Glutamatergic neuron (in vitro differentiated cells): ENCODE measurements around the gene KIRREL3. TPM values are rescaled to one million over a fixed set of nuclear protein-coding genes. Genes with fewer than 3 reads are reported as not detected.

Experiments
- DNase-seq: peaks from one replicate; pipeline ENCODE4 v3.0.0; 2022
- H3K27ac Mint-ChIP-seq: one replicate; pipeline ENCODE4 v1.8.0; 2020; ENCODE audit warnings: mild to moderate bottlenecking, mixed read lengths, inconsistent platforms; ENCODE audit not compliant: unreplicated experiment
- H3K27me3 Mint-ChIP-seq: one replicate; pipeline ENCODE4 v1.8.0; 2020; ENCODE audit warnings: mild to moderate bottlenecking, moderate library complexity, mixed read lengths, inconsistent platforms; ENCODE audit not compliant: unreplicated experiment
- H3K36me3 Mint-ChIP-seq: one replicate; pipeline ENCODE4 v1.8.0; 2020; ENCODE audit warnings: mild to moderate bottlenecking, mixed read lengths, inconsistent platforms; ENCODE audit not compliant: unreplicated experiment
- H3K4me1 Mint-ChIP-seq: one replicate; pipeline ENCODE4 v1.8.0; 2020; ENCODE audit warnings: mild to moderate bottlenecking, low read depth, mixed read lengths, inconsistent platforms; ENCODE audit not compliant: unreplicated experiment
- H3K4me3 Mint-ChIP-seq: one replicate; pipeline ENCODE4 v1.8.0; 2020; ENCODE audit warnings: mild to moderate bottlenecking, mixed read lengths, inconsistent platforms; ENCODE audit not compliant: unreplicated experiment
- H3K9me3 Mint-ChIP-seq: one replicate; pipeline ENCODE4 v1.8.0; 2020; ENCODE audit warnings: mild to moderate bottlenecking, moderate library complexity, mixed read lengths, inconsistent platforms; ENCODE audit not compliant: unreplicated experiment
- total RNA-seq: library from RNA; stranded (reverse); fragmentation: NEBNext Ultra II Directional; extraction: Animal tissue kit (Norgen Biotek cat#: 25700); gene quantifications from one replicate; pipeline ENCODE4 v1.2.1, GENCODE V29; 2021; ENCODE audit not compliant: unreplicated experiment
- TF ChIP-seq, protein P1 (sequence below): fragments of 200-600 bp; sonication (generic); IDR thresholded peaks from one replicate; pipeline ENCODE4 v1.5.0; 2021; ENCODE audit not compliant: partially characterized antibody, unreplicated experiment

The KIRREL3 gene
- total RNA-seq, 1 donor from 2014 or later: 25.3 TPM

DNA sequence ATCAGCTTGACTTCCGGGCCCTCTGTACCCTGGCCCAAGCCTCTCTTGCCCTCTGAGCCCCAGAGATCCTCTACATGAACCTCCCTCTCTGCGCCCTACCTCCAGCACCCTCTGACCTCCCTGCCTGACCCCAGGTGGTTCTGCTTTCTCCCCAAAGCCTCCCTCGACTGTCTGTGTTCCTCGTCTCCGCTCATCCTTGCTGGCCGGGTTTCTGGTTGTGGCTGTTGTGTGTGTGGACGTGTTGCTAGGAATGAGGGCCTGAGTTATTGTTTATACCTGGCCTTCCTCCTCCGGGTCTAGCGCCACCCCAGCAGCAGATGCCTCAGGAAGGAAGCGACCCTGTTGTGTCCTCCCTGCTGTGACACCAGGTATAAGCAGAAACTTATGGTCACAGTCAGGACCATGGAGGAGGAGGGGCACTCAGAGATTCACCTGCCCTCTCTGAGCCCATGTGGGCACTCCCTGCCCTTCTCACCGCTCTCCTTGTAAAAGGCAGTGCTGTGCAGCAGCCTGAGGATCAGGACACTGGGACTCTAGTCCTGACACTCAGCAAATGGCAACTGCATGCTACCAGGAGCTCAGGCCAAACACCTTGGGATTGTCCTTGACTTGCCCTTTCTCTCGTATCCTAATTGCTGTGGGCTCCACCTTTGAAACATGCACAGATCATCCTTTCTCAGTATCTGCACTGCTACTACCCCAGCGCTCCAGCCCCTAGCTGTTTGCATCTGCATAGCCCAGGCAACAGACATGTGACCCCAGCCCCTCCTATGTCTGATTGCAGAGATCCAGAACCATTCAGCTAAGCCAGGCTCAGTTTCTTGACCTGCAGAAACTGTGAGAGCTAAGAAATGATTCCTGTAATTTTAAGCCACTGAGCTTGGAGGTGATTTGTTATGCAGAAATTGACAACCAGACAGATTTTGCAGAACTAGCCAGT, 505.0 kb downstream of the KIRREL3 start:
- Mint-ChIP-seq H3K27ac (peak overlapping the region; percentile 54), H3K36me3 (no peaks in the 10 kb centered on the region), H3K4me3 (no peak overlapping the region), H3K9me3 (peaks cover 3% of the 10 kb centered on the region), H3K27me3 (peaks cover 5% of the 10 kb centered on the region), H3K4me1 (peaks cover 25% of the 10 kb centered on the region)
- TF ChIP-seq, protein P1, sequence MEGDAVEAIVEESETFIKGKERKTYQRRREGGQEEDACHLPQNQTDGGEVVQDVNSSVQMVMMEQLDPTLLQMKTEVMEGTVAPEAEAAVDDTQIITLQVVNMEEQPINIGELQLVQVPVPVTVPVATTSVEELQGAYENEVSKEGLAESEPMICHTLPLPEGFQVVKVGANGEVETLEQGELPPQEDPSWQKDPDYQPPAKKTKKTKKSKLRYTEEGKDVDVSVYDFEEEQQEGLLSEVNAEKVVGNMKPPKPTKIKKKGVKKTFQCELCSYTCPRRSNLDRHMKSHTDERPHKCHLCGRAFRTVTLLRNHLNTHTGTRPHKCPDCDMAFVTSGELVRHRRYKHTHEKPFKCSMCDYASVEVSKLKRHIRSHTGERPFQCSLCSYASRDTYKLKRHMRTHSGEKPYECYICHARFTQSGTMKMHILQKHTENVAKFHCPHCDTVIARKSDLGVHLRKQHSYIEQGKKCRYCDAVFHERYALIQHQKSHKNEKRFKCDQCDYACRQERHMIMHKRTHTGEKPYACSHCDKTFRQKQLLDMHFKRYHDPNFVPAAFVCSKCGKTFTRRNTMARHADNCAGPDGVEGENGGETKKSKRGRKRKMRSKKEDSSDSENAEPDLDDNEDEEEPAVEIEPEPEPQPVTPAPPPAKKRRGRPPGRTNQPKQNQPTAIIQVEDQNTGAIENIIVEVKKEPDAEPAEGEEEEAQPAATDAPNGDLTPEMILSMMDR: no peak
- no peak for DNase-seq

DNA sequence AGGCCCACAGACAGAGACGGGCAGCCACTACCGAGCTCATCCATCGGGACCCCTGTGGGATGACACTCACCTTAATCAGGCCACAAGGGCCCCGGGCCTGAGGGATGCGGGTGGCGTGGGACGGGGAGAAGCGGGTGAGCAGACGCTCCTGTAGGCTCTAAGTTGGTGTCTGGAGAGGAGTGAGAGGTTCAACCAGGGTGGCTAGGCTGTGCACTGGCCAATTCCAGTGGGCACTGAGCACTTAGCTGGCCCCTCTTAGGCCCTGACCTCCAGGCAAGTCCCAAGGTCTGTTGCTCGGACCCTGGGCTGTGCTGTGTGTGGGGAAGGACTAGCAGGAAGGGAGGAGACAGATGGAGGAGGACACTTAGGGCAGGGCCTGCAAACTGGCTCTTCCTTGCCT, 505.7 kb downstream of the KIRREL3 start:
- H3K36me3 Mint-ChIP-seq: no peaks in the 10 kb centered on the region
- H3K4me3 Mint-ChIP-seq: no peak overlapping the region
- peaks cover 5% of the 10 kb centered on the region for H3K27me3 Mint-ChIP-seq
- TF ChIP-seq, protein P1: no peak
- DNase-seq: no peak
- H3K27ac Mint-ChIP-seq: no peak overlapping the region
- H3K4me1 Mint-ChIP-seq: peaks cover 28% of the 10 kb centered on the region
- peaks cover 3% of the 10 kb centered on the region for H3K9me3 Mint-ChIP-seq

DNA sequence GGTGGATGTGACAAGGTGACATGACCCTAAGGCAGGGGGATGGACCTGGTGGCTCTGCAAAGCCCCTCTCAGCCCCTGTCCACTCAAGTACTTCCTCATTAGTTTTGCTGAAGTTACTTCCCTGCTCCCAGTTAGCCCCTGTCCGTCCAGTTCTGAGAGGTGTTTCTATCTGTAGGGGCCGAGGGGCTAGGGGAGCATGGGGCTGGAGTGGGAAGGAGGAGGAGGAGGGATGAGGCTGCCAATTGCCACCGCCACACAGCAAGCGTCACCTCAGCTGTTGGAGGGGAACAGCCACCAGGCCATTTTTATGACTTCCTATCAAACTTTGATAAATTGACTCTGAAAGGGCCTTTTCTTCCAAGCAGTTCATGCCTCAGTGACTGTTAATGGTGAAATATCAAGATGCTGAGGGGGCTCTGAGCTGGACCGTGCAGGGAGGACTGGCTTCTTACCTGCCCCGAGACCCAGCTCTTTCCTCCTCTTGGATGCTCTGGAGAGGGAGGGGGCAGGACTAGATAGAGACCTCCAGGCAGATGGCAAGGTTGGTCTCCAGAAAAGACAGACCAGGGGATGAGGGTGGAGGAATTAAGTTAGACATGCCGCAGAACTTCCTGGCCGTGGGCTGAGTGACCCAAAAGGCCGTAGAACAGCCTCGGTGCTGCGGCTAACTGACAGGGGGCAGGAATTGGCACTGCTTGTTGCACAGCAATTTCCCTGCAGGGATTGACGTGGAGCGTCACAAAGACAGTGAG, 508.1 kb downstream of the KIRREL3 start:
- Mint-ChIP-seq H3K9me3 (peaks cover 3% of the 10 kb centered on the region), H3K27me3 (peaks cover 3% of the 10 kb centered on the region), H3K4me3 (no peak overlapping the region), H3K4me1 (peaks cover 28% of the 10 kb centered on the region), H3K36me3 (no peaks in the 10 kb centered on the region), H3K27ac (peak overlapping the region; percentile 6)
- TF ChIP-seq, protein P1: no peak
- no peak for DNase-seq

DNA sequence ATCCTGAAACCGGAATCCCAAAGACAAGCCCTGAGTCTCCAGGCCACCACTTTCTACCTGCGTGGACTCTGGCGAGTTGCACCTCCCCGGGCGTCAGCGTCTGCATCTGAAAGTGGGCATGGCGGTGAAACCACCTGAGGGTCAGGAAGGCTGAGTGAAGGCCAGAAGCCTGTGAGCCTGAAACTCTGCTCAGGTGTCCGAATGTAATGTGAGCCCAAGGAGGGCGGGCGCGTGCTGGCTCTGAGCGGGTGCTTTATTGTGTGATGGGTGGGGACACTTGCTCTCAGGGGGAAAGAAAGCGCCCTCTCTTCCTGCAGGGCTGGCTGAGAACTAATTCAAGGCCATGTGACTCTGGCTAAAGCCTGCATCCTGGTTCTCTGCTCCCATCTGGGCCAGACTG, 509.5 kb downstream of the KIRREL3 start:
- Mint-ChIP-seq H3K4me3 (no peak overlapping the region), H3K9me3 (peaks cover 3% of the 10 kb centered on the region), H3K27ac (no peak overlapping the region), H3K4me1 (peaks cover 23% of the 10 kb centered on the region), H3K27me3 (peaks cover 3% of the 10 kb centered on the region), H3K36me3 (no peaks in the 10 kb centered on the region)
- TF ChIP-seq, protein P1: no peak
- no peak for DNase-seq
